HG03097 (cell line): ENCODE results near the gene NPFFR1.
A peak's percentile ranks its signal among the peaks of the same experiment; 100 is the strongest.

ENCODE experiments used
- ATAC-seq: cut with Tn5 transposase; IDR thresholded peaks from one replicate; pipeline ENCODE4 v1.9.1; 2021; ENCODE audit not compliant: unreplicated experiment, low FRiP score

NPFFR1 gene

GRCh38 chr10:70283445-70284399 lies at the start of gene NPFFR1:
Gene NPFFR1, minus strand, starts transcription at chr10:70284004. Its CDS starts 328 bp downstream, at chr10:70283676.
- no peak for ATAC-seq

- ATAC-seq = no peak
Observed at GRCh38 chr10:70333268-70333667, 49.5 kb upstream of the NPFFR1 start.

- peak; percentile 75 for ATAC-seq
Observed at GRCh38 chr10:70331486-70332268, 47.9 kb upstream of the NPFFR1 start.

- no peak for ATAC-seq
Observed at GRCh38 chr10:70331160-70331485, 47.3 kb upstream of the NPFFR1 start.

- ATAC-seq = no peak
Observed at GRCh38 chr10:70330671-70331070, 46.9 kb upstream of the NPFFR1 start.

- no peak for ATAC-seq
Observed at GRCh38 chr10:70328967-70329366, 45.2 kb upstream of the NPFFR1 start.

GRCh38 chr10:70328018-70328417 lies 44.2 kb upstream of the NPFFR1 start:
- no peak for ATAC-seq

- no peak for ATAC-seq
Observed at GRCh38 chr10:70324951-70325781, 41.4 kb upstream of the NPFFR1 start.

GRCh38 chr10:70324339-70324861 lies 40.6 kb upstream of the NPFFR1 start:
- no peak for ATAC-seq

- ATAC-seq = no peak
Observed at GRCh38 chr10:70323697-70324338, 40.0 kb upstream of the NPFFR1 start.

GRCh38 chr10:70323138-70323696 lies 39.4 kb upstream of the NPFFR1 start:
- no peak for ATAC-seq

GRCh38 chr10:70321897-70322890 lies 38.4 kb upstream of the NPFFR1 start:
- ATAC-seq = no peak

GRCh38 chr10:70321233-70321632 lies 37.4 kb upstream of the NPFFR1 start:
- ATAC-seq = no peak

GRCh38 chr10:70320751-70321150 lies 36.9 kb upstream of the NPFFR1 start:
- ATAC-seq = no peak

GRCh38 chr10:70319824-70320223 lies 36.0 kb upstream of the NPFFR1 start:
- no peak for ATAC-seq

- ATAC-seq = no peak
Observed at GRCh38 chr10:70319183-70319582, 35.4 kb upstream of the NPFFR1 start.

GRCh38 chr10:70317943-70318318 lies 34.1 kb upstream of the NPFFR1 start:
- no peak for ATAC-seq

GRCh38 chr10:70317272-70317942 lies 33.6 kb upstream of the NPFFR1 start:
- ATAC-seq = no peak
